IMR-90 (cell line): ENCODE data around the gene INTS11. TPM values are rescaled to one million over a fixed set of nuclear protein-coding genes. Genes with fewer than 3 reads are reported as not detected.

Experiments
- ATAC-seq: fragments of 200-7000 bp; cut with Tn5 transposase; 2 replicates; pipeline ENCODE4 v1.9.1; 2020; ENCODE audit warnings: low read depth, mild to moderate bottlenecking, moderate library complexity
- BruUV-seq: library from RNA; stranded (reverse); fragments of 400-500 nt; replicated peaks from 2 replicates; lab custom pipeline; 2021; lab: Mats Ljungman, UMichigan
- CTCF ChIA-PET: fragments of 300-600 bp; formaldehyde crosslinking; extraction: SDS; loops from one replicate; lab custom pipeline; 2021; ENCODE audit warnings: antibody characterized with exemption; lab: Yijun Ruan, JAX
- POLR2A ChIA-PET: fragments of 300-600 bp; sonication (Branson Sonifier 250); formaldehyde crosslinking; loops from one replicate; lab custom pipeline; 2022; ENCODE audit warnings: antibody characterized with exemption; ENCODE audit not compliant: unreplicated experiment; lab: Charles Lee
- DNase-seq: peaks from one replicate; pipeline ENCODE4 v3.0.0; 2013
- H2AFZ ChIP-seq: replicated peaks from 2 replicates; pipeline ENCODE3; 2013; ENCODE audit warnings: low read length, mild to moderate bottlenecking; ENCODE audit not compliant: poor library complexity
- H2AK5ac ChIP-seq: 2 replicates; pipeline ENCODE4 v1.6.1; 2013; ENCODE audit warnings: low read depth, low read length, inconsistent platforms
- H2AK9ac ChIP-seq: replicated peaks from 2 replicates; pipeline ENCODE3; 2013; ENCODE audit warnings: mild to moderate bottlenecking, low read depth, low read length, moderate library complexity; ENCODE audit not compliant: poor library complexity
- H2BK120ac ChIP-seq: 2 replicates; pipeline ENCODE4 v1.6.1; 2013; ENCODE audit warnings: low read depth, low read length, inconsistent platforms
- H2BK15ac ChIP-seq: 3 replicates; pipeline ENCODE4 v1.6.1; 2013; ENCODE audit warnings: low read depth, low read length, inconsistent platforms
- H2BK20ac ChIP-seq: 2 replicates; pipeline ENCODE4 v1.6.1; 2013; ENCODE audit warnings: low read depth, mild to moderate bottlenecking, inconsistent platforms, low read length, moderate library complexity
- H2BK5ac ChIP-seq: 2 replicates; pipeline ENCODE4 v1.6.1; 2013; ENCODE audit warnings: mild to moderate bottlenecking, low read depth, low read length, inconsistent platforms; ENCODE audit not compliant: poor library complexity, severe bottlenecking
- H3K14ac ChIP-seq: replicated peaks from 2 replicates; pipeline ENCODE4 v1.6.1; 2013; ENCODE audit warnings: low read depth, low read length, inconsistent platforms
- H3K18ac ChIP-seq: 2 replicates; pipeline ENCODE4 v1.6.1; 2013; ENCODE audit warnings: low read depth, low read length, control low read depth
- H3K23ac ChIP-seq: 2 replicates; pipeline ENCODE4 v1.6.1; 2013; ENCODE audit warnings: low read depth, low read length, inconsistent platforms
- H3K27ac ChIP-seq: 2 replicates; pipeline ENCODE4 v1.5.1; 2013; ENCODE audit warnings: mild to moderate bottlenecking, control low read depth, low read length; ENCODE audit not compliant: insufficient read depth
- H3K27me3 ChIP-seq: 2 replicates; pipeline ENCODE4 v1.6.1; 2013; ENCODE audit warnings: low read length; ENCODE audit not compliant: control insufficient read depth, insufficient read depth
- H3K36me3 ChIP-seq: 2 replicates; pipeline ENCODE4 v1.6.1; 2013; ENCODE audit warnings: low read length, mixed read lengths; ENCODE audit not compliant: control insufficient read depth, insufficient read depth
- H3K4ac ChIP-seq: 2 replicates; pipeline ENCODE4 v1.6.1; 2013; ENCODE audit warnings: low read depth, low read length, inconsistent platforms
- H3K4me1 ChIP-seq: 2 replicates; pipeline ENCODE4 v1.6.1; 2013; ENCODE audit warnings: low read length, mixed read lengths; ENCODE audit not compliant: control insufficient read depth, insufficient read depth
- H3K4me2 ChIP-seq: 2 replicates; pipeline ENCODE4 v1.6.1; 2013; ENCODE audit warnings: low read depth, mild to moderate bottlenecking, control low read depth, low read length, moderate library complexity
- H3K4me3 ChIP-seq: 2 replicates; pipeline ENCODE4 v1.5.1; 2013; ENCODE audit warnings: low read depth, mild to moderate bottlenecking, control low read depth, low read length, moderate library complexity; ENCODE audit not compliant: insufficient read depth
- H3K56ac ChIP-seq: 2 replicates; pipeline ENCODE4 v1.6.1; 2013; ENCODE audit warnings: low read length, inconsistent platforms; ENCODE audit not compliant: insufficient read depth; ENCODE audit errors: extremely low read depth
- H3K79me1 ChIP-seq, 2 experiments: 2 replicates each; pipeline ENCODE4 v1.6.1; 2013; ENCODE audit warnings: low read length in 2 of 2, inconsistent platforms in 1 of 2, low read depth in 1 of 2
- H3K9ac ChIP-seq: 2 replicates; pipeline ENCODE4 v1.6.1; 2013; ENCODE audit warnings: low read depth, low read length, control low read depth
- H3K9me1 ChIP-seq: 2 replicates; pipeline ENCODE4 v1.6.1; 2013; ENCODE audit warnings: low read length, inconsistent platforms; ENCODE audit not compliant: insufficient read depth
- H3K9me3 ChIP-seq: 2 replicates; pipeline ENCODE4 v1.6.1; 2013; ENCODE audit warnings: low read length; ENCODE audit not compliant: control insufficient read depth, insufficient read depth
- H4K20me1 ChIP-seq: 2 replicates; pipeline ENCODE4 v1.6.1; 2013; ENCODE audit warnings: low read length, inconsistent platforms; ENCODE audit not compliant: insufficient read depth
- H4K5ac ChIP-seq: 2 replicates; pipeline ENCODE4 v1.6.1; 2013; ENCODE audit warnings: mild to moderate bottlenecking, low read depth, low read length, control low read depth
- H4K8ac ChIP-seq, 2 experiments: 2 replicates each; pipeline ENCODE4 v1.6.1; 2013; ENCODE audit warnings: low read depth in 2 of 2, low read length in 2 of 2, control low read depth in 1 of 2, inconsistent platforms in 1 of 2
- H4K91ac ChIP-seq: 2 replicates; pipeline ENCODE4 v1.6.1; 2013; ENCODE audit warnings: low read depth, low read length, inconsistent platforms; ENCODE audit not compliant: insufficient read depth
- BHLHE40 ChIP-seq: fragments of 150-350 bp; IDR thresholded peaks from 2 replicates; pipeline ENCODE4 v1.6.1; 2016; ENCODE audit warnings: mild to moderate bottlenecking, low read depth, low read length
- CTCF ChIP-seq: conservative IDR thresholded peaks from 2 replicates; pipeline ENCODE4 v1.5.1; 2012; ENCODE audit warnings: mild to moderate bottlenecking, low read depth, low read length, improper control_type of control experiment
- MXI1 ChIP-seq: IDR thresholded peaks from 2 replicates; pipeline ENCODE4 v1.6.1; 2012; ENCODE audit warnings: low read depth, mild to moderate bottlenecking, low read length, moderate library complexity, borderline replicate concordance
- RCOR1 ChIP-seq: IDR thresholded peaks from 2 replicates; pipeline ENCODE4 v1.6.1; 2012; ENCODE audit warnings: mild to moderate bottlenecking, low read length, improper control_type of control experiment; ENCODE audit not compliant: insufficient replicate concordance
- WGBS, 2 experiments: methylation state at CpG; one replicate each; pipeline versions ENCODE4 v1.1.5 to v1.1.7; 2013; ENCODE audit warnings: missing lambda C conversion rate in 2 of 2; ENCODE audit not compliant: insufficient read length in 1 of 2; ENCODE audit errors: extremely low coverage in 2 of 2; 5-methylcytosine and 5-hydroxymethylcytosine counted together
- dilution Hi-C: fragments of 300-500 bp; cut with HindIII; formaldehyde crosslinking; loops from one replicate; pipeline ENCODE4 v1.14.3; 2018; ENCODE audit warnings: low sequenced_read_pairs; ENCODE audit not compliant: unreplicated experiment
- in situ Hi-C: fragments of 300-500 bp; cut with MboI; formaldehyde crosslinking; loops from 3 replicates; pipeline ENCODE4 v1.14.3; 2019; ENCODE audit warnings: low sequenced_read_pairs, inconsistent platforms, mixed read lengths
- intact Hi-C: fragments of 100-400 bp; cut with micrococcal nuclease; formaldehyde crosslinking; loops from 2 replicates; pipeline ENCODE4 v1.10.0; 2022
- polyA plus RNA-seq, 3 experiments: library from polyadenylated mRNA; depleted of rRNA; stranded (reverse); fragments of >200 nt; gene quantifications; 2 replicates each; pipeline ENCODE4 v1.2.3, GENCODE V29; 2012; ENCODE audit warnings: low replicate concordance in 1 of 3
- total RNA-seq: library from RNA; depleted of rRNA; stranded (reverse); fragments of >200 nt; gene quantifications from 2 replicates; pipeline ENCODE4 v1.2.3, GENCODE V29; 2012

INTS11 gene
- total and polyA plus RNA-seq, 2 of the 4 experiments (the other 2 are of a cell fraction): 56.1 to 123 TPM

DNA sequence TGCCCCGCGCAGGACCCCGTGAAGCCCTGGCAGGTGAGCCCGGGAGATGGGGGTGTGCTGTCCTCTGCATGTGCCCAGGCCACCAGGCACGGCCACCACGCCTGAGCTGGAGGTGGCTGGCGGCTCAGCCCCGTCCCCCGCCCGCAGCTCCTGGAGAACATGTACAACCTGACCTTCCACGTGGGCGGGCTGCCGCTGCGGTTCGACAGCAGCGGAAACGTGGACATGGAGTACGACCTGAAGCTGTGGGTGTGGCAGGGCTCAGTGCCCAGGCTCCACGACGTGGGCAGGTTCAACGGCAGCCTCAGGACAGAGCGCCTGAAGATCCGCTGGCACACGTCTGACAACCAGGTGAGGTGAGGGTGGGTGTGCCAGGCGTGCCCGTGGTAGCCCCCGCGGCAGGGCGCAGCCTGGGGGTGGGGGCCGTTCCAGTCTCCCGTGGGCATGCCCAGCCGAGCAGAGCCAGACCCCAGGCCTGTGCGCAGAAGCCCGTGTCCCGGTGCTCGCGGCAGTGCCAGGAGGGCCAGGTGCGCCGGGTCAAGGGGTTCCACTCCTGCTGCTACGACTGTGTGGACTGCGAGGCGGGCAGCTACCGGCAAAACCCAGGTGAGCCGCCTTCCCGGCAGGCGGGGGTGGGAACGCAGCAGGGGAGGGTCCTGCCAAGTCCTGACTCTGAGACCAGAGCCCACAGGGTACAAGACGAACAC is 8.5 kb upstream of the INTS11 start:
- no peak overlapping the region for H3K4me2 ChIP-seq
- H3K18ac ChIP-seq: no peak overlapping the region
- H3K9me3 ChIP-seq: no peaks in the 10 kb centered on the region
- peaks cover 19% of the 10 kb centered on the region for H4K20me1 ChIP-seq
- peaks cover 9% of the 10 kb centered on the region for H3K9me1 ChIP-seq
- no peak overlapping the region for H4K5ac ChIP-seq
- TF ChIP-seq RCOR1 (no peak), MXI1 (no peak), BHLHE40 (no peak), CTCF (no peak)
- no peak overlapping the region for H4K8ac ChIP-seq
- H3K4me1 ChIP-seq: no peaks in the 10 kb centered on the region
- peaks cover 16% of the 10 kb centered on the region for H3K36me3 ChIP-seq
- intact Hi-C loops (no loop called here), dilution Hi-C loops (no loop called here), in situ Hi-C loops (no loop called here)
- no peak for DNase-seq
- no peak overlapping the region for H3K4me3 ChIP-seq
- H2BK5ac ChIP-seq: no peak overlapping the region
- POLR2A ChIA-PET: no interaction called here
- H3K14ac ChIP-seq: no peak overlapping the region
- ATAC-seq: no peak
- no peaks in the 10 kb centered on the region for H3K27me3 ChIP-seq
- no peak overlapping the region for H3K56ac ChIP-seq
- no peak overlapping the region for H2BK120ac ChIP-seq
- H2AFZ ChIP-seq: no peak overlapping the region
- H2BK15ac ChIP-seq: no peak overlapping the region
- no TSS peak for BruUV-seq
- H3K27ac ChIP-seq: no peak overlapping the region
- no peak overlapping the region for H2AK5ac ChIP-seq
- no peak overlapping the region for H2BK20ac ChIP-seq
- no peak overlapping the region for H3K23ac ChIP-seq
- CTCF ChIA-PET: no interaction called here
- H4K91ac ChIP-seq: no peak overlapping the region
- H3K9ac ChIP-seq: no peak overlapping the region
- H3K79me1 ChIP-seq: peaks cover 7 to 11% of the 10 kb centered on the region in 2 experiments; a peak in 2 of 4 replicates
- 90% methylated on average over 28 of the region's 48 CpGs; no CpG with 5 or more reads in 1 of the 2 experiments for WGBS, 2 experiments
- no peak overlapping the region for H2AK9ac ChIP-seq
- H3K4ac ChIP-seq: no peak overlapping the region
